Stimulated activated CD8-positive, alpha-beta memory T cell treated with anti-CD3 and anti-CD28 coated beads, Interleukin-15, amount 100 ng/mL, for 24 hours (primary cell): ENCODE measurements around the gene CCDC87.
"Not testable (repeated sequence)": the region's sequence is repeated elsewhere in the genome, so short reads cannot be mapped to it uniquely, and the experiment has no call there.

Experiments used
- DNase-seq: peaks from one replicate; pipeline ENCODE4 v3.0.0-alpha.2; 2020; ENCODE audit warnings: low read depth

The CCDC87 gene

GRCh38 chr11:66554602-66555001, 38.3 kb downstream of the CCDC87 start:
- DNase-seq = no peak

- DNase-seq = no peak
Observed at GRCh38 chr11:66550887-66551286, 42.0 kb downstream of the CCDC87 start.

- DNase-seq = no peak
Observed at GRCh38 chr11:66549696-66550095, 43.2 kb downstream of the CCDC87 start.

- DNase-seq = no peak
Observed at GRCh38 chr11:66548774-66549630, 43.9 kb downstream of the CCDC87 start.

GRCh38 chr11:66548041-66548440, 44.8 kb downstream of the CCDC87 start:
- no peak for DNase-seq

GRCh38 chr11:66547662-66548009, 45.2 kb downstream of the CCDC87 start:
- no peak for DNase-seq

GRCh38 chr11:66546966-66547661, 45.7 kb downstream of the CCDC87 start:
- no peak for DNase-seq

GRCh38 chr11:66546368-66546965, 46.4 kb downstream of the CCDC87 start, which contains the start of gene ACTN3:
ACTN3 (plus strand) TSS chr11:66546903; CDS start chr11:66546938, 35 bp downstream.
- no peak for DNase-seq

GRCh38 chr11:66545701-66546367, 47.0 kb downstream of the CCDC87 start, which contains the start of gene ZDHHC24:
ZDHHC24 (minus strand) TSS chr11:66546048; CDS start chr11:66546003, 45 bp downstream.
- DNase-seq = peak; percentile 76

- not testable (repeated sequence) for DNase-seq
Observed at GRCh38 chr11:66544952-66545351, 47.9 kb downstream of the CCDC87 start.

GRCh38 chr11:66543263-66544107, 49.4 kb downstream of the CCDC87 start:
- peak; percentile 20 for DNase-seq

GRCh38 chr11:66542362-66542761, 50.5 kb downstream of the CCDC87 start:
- DNase-seq = no peak

GRCh38 chr11:66541892-66542291, 51.0 kb downstream of the CCDC87 start:
- no peak for DNase-seq

- not testable (repeated sequence) for DNase-seq
Observed at GRCh38 chr11:66540598-66540997, 52.3 kb downstream of the CCDC87 start.
